Cardiac fibroblast (primary cell): ENCODE measurements around the gene FTCDNL1.

ENCODE experiments used
- DNase-seq, 2 donors: peaks; one replicate each; pipeline versions ENCODE4 v3.0.0 to v3.0.0-alpha.2; 2010; ENCODE audit warnings: low read depth in 2 of 2
- H3K4me3 ChIP-seq, 2 donors: replicated peaks in 1 of 2; 1 replicate in 1 of 2; 2 replicates in 1 of 2; pipeline ENCODE4 v1.5.1; 2011; ENCODE audit warnings: low read depth in 2 of 2, low read length in 2 of 2, mild to moderate bottlenecking in 2 of 2, moderate library complexity in 1 of 2
- TF ChIP-seq, protein P1 (sequence below): IDR thresholded peaks from one replicate; pipeline ENCODE4 v1.5.1; 2011; ENCODE audit warnings: low read depth, mild to moderate bottlenecking, low read length, inconsistent platforms

FTCDNL1 gene

DNA sequence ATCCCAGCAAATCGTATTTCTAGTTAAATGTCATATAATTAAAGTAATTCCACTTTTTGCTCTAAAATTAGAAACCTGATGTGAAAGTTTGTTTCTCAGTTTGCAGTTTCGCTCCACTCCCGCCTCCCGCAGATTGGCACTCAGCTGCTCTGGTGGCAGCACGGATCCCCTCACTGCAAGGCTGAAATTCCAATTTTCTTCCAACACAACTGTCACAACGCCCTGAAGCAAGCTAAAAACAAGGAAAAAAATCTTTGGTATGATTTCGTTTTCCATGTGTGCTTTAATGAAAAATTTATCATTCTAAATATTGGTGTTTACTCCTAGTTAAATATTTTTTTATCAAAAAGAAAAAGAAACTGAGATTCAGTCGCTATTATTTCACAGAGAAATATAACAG lies 38.5 kb downstream of the FTCDNL1 start:
- TF ChIP-seq, protein P1, sequence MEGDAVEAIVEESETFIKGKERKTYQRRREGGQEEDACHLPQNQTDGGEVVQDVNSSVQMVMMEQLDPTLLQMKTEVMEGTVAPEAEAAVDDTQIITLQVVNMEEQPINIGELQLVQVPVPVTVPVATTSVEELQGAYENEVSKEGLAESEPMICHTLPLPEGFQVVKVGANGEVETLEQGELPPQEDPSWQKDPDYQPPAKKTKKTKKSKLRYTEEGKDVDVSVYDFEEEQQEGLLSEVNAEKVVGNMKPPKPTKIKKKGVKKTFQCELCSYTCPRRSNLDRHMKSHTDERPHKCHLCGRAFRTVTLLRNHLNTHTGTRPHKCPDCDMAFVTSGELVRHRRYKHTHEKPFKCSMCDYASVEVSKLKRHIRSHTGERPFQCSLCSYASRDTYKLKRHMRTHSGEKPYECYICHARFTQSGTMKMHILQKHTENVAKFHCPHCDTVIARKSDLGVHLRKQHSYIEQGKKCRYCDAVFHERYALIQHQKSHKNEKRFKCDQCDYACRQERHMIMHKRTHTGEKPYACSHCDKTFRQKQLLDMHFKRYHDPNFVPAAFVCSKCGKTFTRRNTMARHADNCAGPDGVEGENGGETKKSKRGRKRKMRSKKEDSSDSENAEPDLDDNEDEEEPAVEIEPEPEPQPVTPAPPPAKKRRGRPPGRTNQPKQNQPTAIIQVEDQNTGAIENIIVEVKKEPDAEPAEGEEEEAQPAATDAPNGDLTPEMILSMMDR: no peak
- H3K4me3 ChIP-seq: no peak overlapping the region
- DNase-seq: no peak

DNA sequence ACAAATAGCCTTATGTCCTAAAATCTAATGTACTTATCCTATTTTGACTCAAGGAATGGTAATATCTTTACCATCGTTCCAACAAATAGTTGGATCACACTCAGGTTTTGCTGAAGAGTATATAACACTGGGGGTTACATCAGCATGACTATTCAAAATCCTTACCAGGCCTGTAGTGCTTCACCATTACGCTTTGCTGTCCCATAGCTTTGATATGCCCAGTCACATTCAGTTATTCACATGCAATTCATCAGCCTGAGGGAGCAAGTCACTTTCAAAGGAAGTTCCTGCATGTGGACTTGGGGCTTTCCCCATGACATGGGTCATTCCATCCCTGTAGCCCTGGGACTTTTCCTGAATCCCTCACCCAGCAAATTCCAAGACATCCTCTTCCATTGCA lies 39.6 kb downstream of the FTCDNL1 start:
- no peak overlapping the region for H3K4me3 ChIP-seq
- peak in 1 of 2 donors; percentile 24 for DNase-seq
- TF ChIP-seq, protein P1: no peak

DNA sequence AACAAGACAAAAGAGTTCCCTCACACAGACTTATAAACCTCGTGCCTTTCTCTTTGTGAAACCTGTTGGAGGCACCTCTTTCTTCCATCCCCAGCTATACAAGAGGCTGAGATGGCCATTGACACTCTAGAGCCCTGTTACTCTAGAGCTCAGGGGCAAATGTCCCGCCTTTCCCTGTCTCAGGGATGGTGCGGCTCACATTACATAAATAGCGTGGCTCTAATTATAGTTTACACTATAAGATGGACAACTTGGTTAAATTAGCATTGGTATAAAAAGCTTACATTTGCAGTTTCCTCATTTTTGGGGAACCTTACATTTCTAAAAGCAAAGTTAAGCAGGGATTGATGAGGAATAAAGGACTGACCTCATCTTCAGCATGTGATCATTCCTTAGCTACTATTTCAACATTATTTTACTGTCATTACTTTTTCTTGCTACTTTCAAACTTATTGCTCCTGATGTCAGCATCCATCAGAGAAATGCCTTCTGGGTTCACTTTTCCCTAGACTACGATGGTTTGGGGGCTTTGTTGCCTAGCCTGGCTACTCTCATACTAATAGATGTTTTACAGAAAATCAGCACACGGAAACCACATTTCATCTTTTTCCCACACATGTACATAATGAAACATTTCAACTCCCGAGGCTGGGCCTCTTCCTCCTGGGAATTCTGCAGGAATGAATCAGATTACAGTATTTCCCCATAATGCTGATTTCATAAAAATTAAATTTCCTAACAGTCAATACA lies 40.4 kb downstream of the FTCDNL1 start:
- TF ChIP-seq, protein P1: no peak
- H3K4me3 ChIP-seq: no peak overlapping the region
- DNase-seq: peak in 1 of 2 donors; percentile 55

DNA sequence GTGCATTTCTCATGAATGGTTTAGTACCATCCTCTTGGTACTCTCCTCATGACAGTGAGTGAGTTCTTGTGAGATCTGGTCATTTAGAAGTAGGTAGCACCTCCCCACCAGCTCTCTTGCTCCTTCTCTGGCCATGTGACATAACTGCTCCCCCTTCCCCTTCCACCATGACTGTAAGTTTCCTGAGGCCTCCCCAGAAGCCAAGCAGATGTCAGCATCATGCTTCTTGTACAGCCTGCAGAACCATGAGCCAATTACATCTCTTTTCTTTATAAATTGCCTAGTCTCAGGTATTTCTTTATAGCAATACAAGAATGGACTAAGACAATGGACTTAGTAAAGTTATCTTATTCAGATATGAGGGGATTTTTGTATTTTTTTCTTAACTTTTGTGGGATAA lies 43.0 kb downstream of the FTCDNL1 start:
- TF ChIP-seq, protein P1: no peak
- H3K4me3 ChIP-seq: no peak overlapping the region
- DNase-seq: no peak

DNA sequence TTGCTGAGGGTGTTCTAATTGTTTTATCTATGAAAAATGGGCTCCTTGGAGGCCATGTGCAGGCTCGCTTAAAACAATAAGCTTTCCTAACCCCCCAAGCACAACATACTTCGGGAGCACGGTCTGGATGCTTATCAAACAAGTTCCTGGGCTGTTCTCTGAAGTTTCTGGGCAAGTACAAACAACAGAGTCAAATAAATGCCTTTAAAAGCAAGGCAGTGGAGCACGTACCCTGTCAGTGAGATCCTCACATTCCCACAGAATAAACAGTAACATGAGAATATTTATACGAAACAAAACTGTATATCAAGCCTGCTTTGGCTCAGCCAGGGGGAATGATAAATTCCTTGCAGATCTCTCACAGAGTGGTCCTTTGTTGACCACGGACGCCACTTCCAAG lies 44.8 kb downstream of the FTCDNL1 start:
- DNase-seq: no peak
- TF ChIP-seq, protein P1: no peak
- H3K4me3 ChIP-seq: no peak overlapping the region

DNA sequence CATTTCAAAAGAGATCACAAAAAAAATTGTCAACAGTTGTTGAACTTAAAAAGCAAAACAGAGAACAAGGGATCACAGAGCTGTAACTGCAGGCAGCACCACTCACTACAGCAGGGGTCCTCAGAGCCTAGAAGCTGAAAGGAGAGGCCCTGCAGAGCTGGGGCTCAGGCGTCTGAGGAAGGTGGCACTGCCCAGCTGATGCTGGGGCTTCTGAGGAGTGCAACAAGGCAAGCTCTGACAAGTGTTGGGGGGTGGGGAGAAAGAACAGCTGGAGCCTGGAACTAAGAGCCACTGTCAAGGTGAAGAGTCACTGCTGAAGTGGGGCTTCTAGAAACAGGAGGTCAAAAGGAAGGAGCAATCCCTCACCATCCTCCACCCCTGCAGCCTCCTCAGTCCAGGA lies 46.2 kb downstream of the FTCDNL1 start:
- DNase-seq: no peak
- TF ChIP-seq, protein P1: no peak

More for the DNA sequence above, 46.2 kb downstream of the FTCDNL1 start:
- no peak overlapping the region for H3K4me3 ChIP-seq
